ENCODE measurements around the gene AAK1. TPM values are rescaled to one million over a fixed set of nuclear protein-coding genes. Genes with fewer than 3 reads are reported as not detected.

Gene AAK1
- total RNA-seq, 1 donor from 2014 or later: 68.2 TPM

- Mint-ChIP-seq H3K9me3 (ENCODE audit: unreplicated experiment) (peaks cover 5% of the 10 kb centered on the region), H3K27ac (ENCODE audit: unreplicated experiment) (no peak overlapping the region), H3K4me3 (ENCODE audit: unreplicated experiment) (no peak overlapping the region), H3K36me3 (ENCODE audit: unreplicated experiment) (no peaks in the 10 kb centered on the region), H3K4me1 (ENCODE audit: low read depth, unreplicated experiment) (peaks cover 9% of the 10 kb centered on the region), H3K27me3 (ENCODE audit: unreplicated experiment) (peaks cover 6% of the 10 kb centered on the region)
- no peak for TF ChIP-seq CTCF (IDR thresholded peaks at IDR 0.05; ENCODE audit: partially characterized antibody, unreplicated experiment)
- DNase-seq: no peak
Measured at GRCh38 chr2:69646714-69647113, 3.2 kb upstream of the AAK1 start.

GRCh38 chr2:69645921-69646320, 2.4 kb upstream of the AAK1 start:
- peaks cover 14% of the 10 kb centered on the region for H3K4me1 Mint-ChIP-seq (ENCODE audit: low read depth, unreplicated experiment)
- H3K27ac Mint-ChIP-seq (ENCODE audit: unreplicated experiment): no peak overlapping the region
- no peaks in the 10 kb centered on the region for H3K36me3 Mint-ChIP-seq (ENCODE audit: unreplicated experiment)
- DNase-seq: no peak
- H3K4me3 Mint-ChIP-seq (ENCODE audit: unreplicated experiment): no peak overlapping the region
- peaks cover 4% of the 10 kb centered on the region for H3K27me3 Mint-ChIP-seq (ENCODE audit: unreplicated experiment)
- H3K9me3 Mint-ChIP-seq (ENCODE audit: unreplicated experiment): peaks cover 5% of the 10 kb centered on the region
- TF ChIP-seq CTCF (IDR thresholded peaks at IDR 0.05; ENCODE audit: partially characterized antibody, unreplicated experiment): no peak

GRCh38 chr2:69645031-69645431, 1.5 kb upstream of the AAK1 start:
- H3K27ac Mint-ChIP-seq (ENCODE audit: unreplicated experiment): peak overlapping the region; percentile 89
- peak overlapping the region; percentile 96 for H3K4me3 Mint-ChIP-seq (ENCODE audit: unreplicated experiment)
- no peaks in the 10 kb centered on the region for H3K36me3 Mint-ChIP-seq (ENCODE audit: unreplicated experiment)
- peaks cover 14% of the 10 kb centered on the region for H3K4me1 Mint-ChIP-seq (ENCODE audit: low read depth, unreplicated experiment)
- peaks cover 4% of the 10 kb centered on the region for H3K27me3 Mint-ChIP-seq (ENCODE audit: unreplicated experiment)
- DNase-seq: no peak
- peaks cover 5% of the 10 kb centered on the region for H3K9me3 Mint-ChIP-seq (ENCODE audit: unreplicated experiment)
- no peak for TF ChIP-seq CTCF (IDR thresholded peaks at IDR 0.05; ENCODE audit: partially characterized antibody, unreplicated experiment)

GRCh38 chr2:69644506-69644979, 1.0 kb upstream of the AAK1 start:
- H3K27ac Mint-ChIP-seq (ENCODE audit: unreplicated experiment): peak overlapping the region; percentile 89

More at GRCh38 chr2:69644506-69644979, 1.0 kb upstream of the AAK1 start:
- no peak for TF ChIP-seq CTCF (IDR thresholded peaks at IDR 0.05; ENCODE audit: partially characterized antibody, unreplicated experiment)
- H3K4me3 Mint-ChIP-seq (ENCODE audit: unreplicated experiment): peak overlapping the region; percentile 96
- peaks cover 4% of the 10 kb centered on the region for H3K27me3 Mint-ChIP-seq (ENCODE audit: unreplicated experiment)
- no peaks in the 10 kb centered on the region for H3K36me3 Mint-ChIP-seq (ENCODE audit: unreplicated experiment)
- peaks cover 14% of the 10 kb centered on the region for H3K4me1 Mint-ChIP-seq (ENCODE audit: low read depth, unreplicated experiment)
- DNase-seq: no peak
- H3K9me3 Mint-ChIP-seq (ENCODE audit: unreplicated experiment): peaks cover 5% of the 10 kb centered on the region
